Adrenal gland (tissue), 5 donors: Measurements from ENCODE around the gene PPM1B.

Experiments
- POLR2A ChIP-seq, 2 donors: fragments of 450-650 bp; IDR thresholded peaks; one replicate each; pipeline ENCODE4 v1.6.1; 2017; ENCODE audit warnings: antibody characterized with exemption in 2 of 2, mild to moderate bottlenecking in 2 of 2, moderate library complexity in 1 of 2
- TF ChIP-seq, protein P1 (sequence below), 6 experiments: fragments of 450-650 bp in 4 of 6; fragments of 200-600 bp in 2 of 6; sonication (generic) in 1 of 6; IDR thresholded peaks; 1 replicate in 5 of 6; 2 replicates in 1 of 6; pipeline versions ENCODE4 v1.5.1 to v1.8.0; 2016 to 2021; ENCODE audit warnings: antibody characterized with exemption in 6 of 6, mild to moderate bottlenecking in 2 of 6, moderate library complexity in 1 of 6
- donor health status: DM: no; HTN: no; CAD: no.

DNA sequence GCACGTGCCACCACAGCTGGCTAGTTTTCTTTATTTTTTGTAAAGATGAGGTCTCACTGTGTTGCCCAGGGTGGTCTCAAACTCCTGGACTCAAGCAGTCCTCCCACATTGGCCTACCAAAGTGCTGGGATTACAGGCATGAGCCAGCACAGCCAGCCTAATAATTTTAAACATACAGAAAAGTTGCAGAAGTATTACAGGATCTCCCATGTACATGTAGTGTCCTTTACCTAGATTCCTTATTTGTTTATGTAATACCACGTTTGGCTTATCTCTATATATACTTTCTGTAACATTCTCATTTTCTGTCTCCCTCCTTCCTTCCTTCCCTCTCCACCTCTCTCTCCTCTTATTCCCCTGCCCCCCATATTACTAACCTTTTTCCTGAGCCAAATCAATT lies 41.7 kb downstream of the PPM1B start:
- TF ChIP-seq, protein P1, sequence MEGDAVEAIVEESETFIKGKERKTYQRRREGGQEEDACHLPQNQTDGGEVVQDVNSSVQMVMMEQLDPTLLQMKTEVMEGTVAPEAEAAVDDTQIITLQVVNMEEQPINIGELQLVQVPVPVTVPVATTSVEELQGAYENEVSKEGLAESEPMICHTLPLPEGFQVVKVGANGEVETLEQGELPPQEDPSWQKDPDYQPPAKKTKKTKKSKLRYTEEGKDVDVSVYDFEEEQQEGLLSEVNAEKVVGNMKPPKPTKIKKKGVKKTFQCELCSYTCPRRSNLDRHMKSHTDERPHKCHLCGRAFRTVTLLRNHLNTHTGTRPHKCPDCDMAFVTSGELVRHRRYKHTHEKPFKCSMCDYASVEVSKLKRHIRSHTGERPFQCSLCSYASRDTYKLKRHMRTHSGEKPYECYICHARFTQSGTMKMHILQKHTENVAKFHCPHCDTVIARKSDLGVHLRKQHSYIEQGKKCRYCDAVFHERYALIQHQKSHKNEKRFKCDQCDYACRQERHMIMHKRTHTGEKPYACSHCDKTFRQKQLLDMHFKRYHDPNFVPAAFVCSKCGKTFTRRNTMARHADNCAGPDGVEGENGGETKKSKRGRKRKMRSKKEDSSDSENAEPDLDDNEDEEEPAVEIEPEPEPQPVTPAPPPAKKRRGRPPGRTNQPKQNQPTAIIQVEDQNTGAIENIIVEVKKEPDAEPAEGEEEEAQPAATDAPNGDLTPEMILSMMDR (IDR thresholded peaks at IDR 0.05) = no peak
- TF ChIP-seq POLR2A (IDR thresholded peaks at IDR 0.05) = no peak
